Vagina (tissue), 2 donors: ENCODE measurements around the gene TMPRSS12. TPM values are rescaled to one million over a fixed set of nuclear protein-coding genes. Genes with fewer than 3 reads are reported as not detected.
"Not testable (repeated sequence)": the region's sequence is repeated elsewhere in the genome, so short reads cannot be mapped to it uniquely, and the experiment has no call there.

Experiments used
- DNase-seq, 2 donors: peaks; one replicate each; pipeline ENCODE4 v3.0.0-alpha.2; 2017; ENCODE audit errors: extremely low spot score in 2 of 2
- H3K27ac ChIP-seq: fragments of 200-600 bp; sonication (generic); one replicate; pipeline ENCODE4 v1.5.1; 2019
- H3K27me3 ChIP-seq: fragments of 200-600 bp; sonication (generic); one replicate; pipeline ENCODE4 v1.5.1; 2019
- H3K36me3 ChIP-seq, 2 donors: fragments of 200-600 bp; sonication (generic); one replicate each; pipeline ENCODE4 v1.5.1; 2017 to 2019
- H3K4me1 ChIP-seq: fragments of 200-600 bp; sonication (generic); one replicate; pipeline ENCODE4 v1.5.1; 2019
- H3K4me3 ChIP-seq, 2 donors: fragments of 200-600 bp; sonication (generic); 1 replicate in 1 of 2; 2 replicates in 1 of 2; pipeline ENCODE4 v1.5.1; 2016 to 2019
- H3K9me3 ChIP-seq: fragments of 200-600 bp; sonication (generic); one replicate; pipeline ENCODE4 v1.5.1; 2019
- CTCF ChIP-seq, 3 experiments: fragments of 450-650 bp in 2 of 3; fragments of 200-600 bp in 1 of 3; sonication (generic) in 1 of 3; IDR thresholded peaks; one replicate each; pipeline ENCODE4 v1.5.1; 2017 to 2019; ENCODE audit warnings: antibody characterized with exemption in 3 of 3, mild to moderate bottlenecking in 2 of 3, moderate library complexity in 2 of 3
- POLR2A ChIP-seq, 2 donors: fragments of 450-650 bp; IDR thresholded peaks; one replicate each; pipeline ENCODE4 v1.6.1; 2017; ENCODE audit warnings: antibody characterized with exemption in 2 of 2, mild to moderate bottlenecking in 2 of 2, moderate library complexity in 2 of 2
- POLR2AphosphoS5 ChIP-seq, 2 donors: sonication (generic); formaldehyde crosslinking; IDR thresholded peaks; one replicate each; pipeline ENCODE4 v1.9.0; 2017; ENCODE audit warnings: antibody characterized with exemption in 2 of 2, mild to moderate bottlenecking in 2 of 2, low read depth in 1 of 2; ENCODE audit not compliant: insufficient read depth in 1 of 2
- intact Hi-C: fragments of 100-400 bp; cut with DNase I; formaldehyde crosslinking; loops from one replicate; pipeline ENCODE4 v1.15.1; 2023
- total RNA-seq: library from RNA; depleted of rRNA; stranded (reverse); fragments of >200 nt; gene quantifications from one replicate; pipeline ENCODE4 v1.2.3, GENCODE V29; 2016

Gene TMPRSS12
- total RNA-seq, 1 donor from 2014 or later, result not detected

- no peak for DNase-seq
- intact Hi-C loops, result loop anchor here (10.0 kb wide), 1 partner anchor 61 kb away; no protein-coding TSS in a partner anchor
- H3K9me3 ChIP-seq, result no peaks in the 10 kb centered on the region
- peaks cover 33% of the 10 kb centered on the region for H3K4me1 ChIP-seq
- H3K36me3 ChIP-seq, result no peaks in the 10 kb centered on the region
- peak overlapping the region; percentile 91 for H3K27ac ChIP-seq
- H3K4me3 ChIP-seq, result peak overlapping the region; percentile 68 to 84
- no peaks in the 10 kb centered on the region for H3K27me3 ChIP-seq
- TF ChIP-seq CTCF (IDR thresholded peaks at IDR 0.05) (no peak), POLR2A (IDR thresholded peaks at IDR 0.05) (no peak), POLR2AphosphoS5 (IDR thresholded peaks at IDR 0.05; ENCODE audit: insufficient read depth in 1 of 2, low read depth in 1 of 2) (no peak)
Observed at GRCh38 chr12:50924131-50924438, 81.4 kb downstream of the TMPRSS12 start.

DNA sequence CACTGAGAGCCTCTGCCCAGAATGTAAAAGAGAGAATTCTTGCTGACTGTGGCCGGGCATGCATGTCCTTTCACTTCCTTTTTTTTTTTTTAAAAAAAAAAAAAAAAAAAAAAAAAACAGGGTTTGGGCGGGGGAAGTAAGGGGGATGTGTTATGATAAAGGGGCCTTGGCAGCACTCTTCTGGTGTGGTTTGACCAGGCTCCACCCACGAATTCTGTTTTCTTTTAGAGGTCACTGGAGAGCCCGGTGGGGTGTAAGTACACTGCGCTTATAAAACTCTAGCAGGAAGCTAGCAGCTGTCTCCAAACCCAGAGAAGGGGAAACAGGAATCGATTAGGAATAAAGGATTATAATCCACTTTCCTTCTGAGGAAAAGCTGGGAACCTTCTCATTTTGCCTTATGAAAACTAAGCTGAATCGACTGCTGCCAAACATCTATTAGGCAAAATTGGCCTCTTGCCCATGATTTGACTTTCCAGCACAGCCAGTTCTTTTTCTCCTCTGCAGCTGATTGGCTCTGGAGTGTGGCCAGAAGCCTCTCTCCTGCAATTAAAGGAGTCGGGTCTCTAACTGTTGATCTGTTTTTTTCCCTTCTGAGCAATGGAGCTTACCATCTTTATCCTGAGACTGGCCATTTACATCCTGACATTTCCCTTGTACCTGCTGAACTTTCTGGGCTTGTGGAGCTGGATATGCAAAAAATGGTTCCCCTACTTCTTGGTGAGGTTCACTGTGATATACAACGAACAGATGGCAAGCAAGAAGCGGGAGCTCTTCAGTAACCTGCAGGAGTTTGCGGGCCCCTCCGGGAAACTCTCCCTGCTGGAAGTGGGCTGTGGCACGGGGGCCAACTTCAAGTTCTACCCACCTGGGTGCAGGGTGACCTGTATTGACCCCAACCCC lies 82.0 kb downstream of the TMPRSS12 start:
- H3K4me3 ChIP-seq, result peak overlapping the region; percentile 68 to 84
- no peaks in the 10 kb centered on the region for H3K9me3 ChIP-seq
- peak overlapping the region; percentile 91 for H3K27ac ChIP-seq
- peaks cover 39% of the 10 kb centered on the region for H3K4me1 ChIP-seq
- intact Hi-C loops, result loop anchor here (10.0 kb wide), 1 partner anchor 60 kb away; no protein-coding TSS in a partner anchor
- H3K27me3 ChIP-seq, result no peaks in the 10 kb centered on the region
- TF ChIP-seq POLR2A (IDR thresholded peaks at IDR 0.05), result peak in 1 of 2 donors; percentile 32
- no peak for TF ChIP-seq CTCF (IDR thresholded peaks at IDR 0.05)
- peak; percentile 47 to 82 for TF ChIP-seq POLR2AphosphoS5 (IDR thresholded peaks at IDR 0.05; ENCODE audit: insufficient read depth in 1 of 2, low read depth in 1 of 2)
- H3K36me3 ChIP-seq, result no peaks in the 10 kb centered on the region
- DNase-seq, result peak in 1 of 2 donors; percentile 94

DNA sequence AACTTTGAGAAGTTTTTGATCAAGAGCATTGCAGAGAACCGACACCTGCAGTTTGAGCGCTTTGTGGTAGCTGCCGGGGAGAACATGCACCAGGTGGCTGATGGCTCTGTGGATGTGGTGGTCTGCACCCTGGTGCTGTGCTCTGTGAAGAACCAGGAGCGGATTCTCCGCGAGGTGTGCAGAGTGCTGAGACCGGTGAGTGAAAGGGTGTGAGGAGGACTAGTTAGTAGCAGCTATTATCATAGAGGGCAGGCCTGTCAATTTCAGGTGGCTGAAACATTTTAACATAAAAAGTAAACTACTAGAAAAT lies 82.6 kb downstream of the TMPRSS12 start:
- DNase-seq, result no peak
- no peaks in the 10 kb centered on the region for H3K9me3 ChIP-seq
- intact Hi-C loops, result loop anchor here (10.0 kb wide), 1 partner anchor 60 kb away; no protein-coding TSS in a partner anchor
- no peaks in the 10 kb centered on the region for H3K27me3 ChIP-seq
- peak overlapping the region; percentile 68 to 84 for H3K4me3 ChIP-seq
- H3K27ac ChIP-seq, result peak overlapping the region; percentile 91
- H3K36me3 ChIP-seq, result peaks cover 0 to 5% of the 10 kb centered on the region in 2 donors
- TF ChIP-seq CTCF (IDR thresholded peaks at IDR 0.05) (no peak), POLR2A (IDR thresholded peaks at IDR 0.05) (no peak), POLR2AphosphoS5 (IDR thresholded peaks at IDR 0.05; ENCODE audit: insufficient read depth in 1 of 2, low read depth in 1 of 2) (no peak)
- peaks cover 45% of the 10 kb centered on the region for H3K4me1 ChIP-seq

DNA sequence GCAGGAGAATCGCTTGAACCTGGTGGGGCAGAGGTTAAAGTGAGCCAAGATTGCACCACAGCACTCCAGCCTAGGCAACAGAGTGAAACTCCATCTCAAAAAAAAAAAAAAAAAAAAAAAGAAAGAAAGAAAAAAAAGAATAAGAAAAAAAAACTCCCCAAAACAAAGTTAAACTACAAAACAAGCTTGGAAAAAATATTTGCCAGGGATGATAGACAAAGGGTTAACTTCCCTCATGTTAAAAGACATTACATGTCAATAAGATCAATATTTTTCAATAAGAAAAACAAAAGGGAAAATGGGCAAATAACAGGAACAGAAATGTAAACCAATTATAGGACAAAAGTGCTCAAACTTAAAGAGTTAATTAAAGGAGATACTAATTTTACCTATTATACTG lies 83.2 kb downstream of the TMPRSS12 start:
- H3K4me3 ChIP-seq, result peak overlapping the region; percentile 68 to 84
- H3K9me3 ChIP-seq, result no peaks in the 10 kb centered on the region
- DNase-seq, result no peak
- H3K36me3 ChIP-seq, result peaks cover 0 to 10% of the 10 kb centered on the region in 2 donors
- H3K27me3 ChIP-seq, result no peaks in the 10 kb centered on the region
- H3K4me1 ChIP-seq, result peaks cover 51% of the 10 kb centered on the region
- TF ChIP-seq CTCF (IDR thresholded peaks at IDR 0.05) (no peak), POLR2AphosphoS5 (IDR thresholded peaks at IDR 0.05; ENCODE audit: insufficient read depth in 1 of 2, low read depth in 1 of 2) (no peak)
- intact Hi-C loops, result loop anchor here (10.0 kb wide), 1 partner anchor 59 kb away; no protein-coding TSS in a partner anchor
- H3K27ac ChIP-seq, result peak overlapping the region; percentile 91

DNA sequence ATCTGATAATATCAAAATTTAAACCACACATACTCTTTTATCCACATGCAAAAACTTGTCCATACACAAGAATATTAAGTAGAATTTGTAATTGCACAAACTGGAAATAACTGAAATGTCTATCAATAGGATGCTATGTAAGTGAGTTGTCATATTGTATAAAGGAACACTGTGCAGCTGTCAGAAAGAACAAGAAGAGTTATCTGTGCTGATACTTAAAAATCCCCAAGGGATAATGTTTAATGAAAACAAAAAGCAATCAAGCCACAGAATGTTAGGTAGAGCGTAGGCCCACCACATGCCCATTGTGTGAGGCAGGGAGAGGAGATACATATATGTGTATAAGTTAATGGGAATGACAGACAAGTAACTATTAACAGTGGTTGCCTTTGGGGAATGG lies 83.7 kb downstream of the TMPRSS12 start:
- H3K27me3 ChIP-seq, result no peaks in the 10 kb centered on the region
- peaks cover 0 to 15% of the 10 kb centered on the region in 2 donors for H3K36me3 ChIP-seq
- intact Hi-C loops, result loop anchor here (10.0 kb wide), 1 partner anchor 58 kb away; no protein-coding TSS in a partner anchor
- no peaks in the 10 kb centered on the region for H3K9me3 ChIP-seq
- TF ChIP-seq CTCF (IDR thresholded peaks at IDR 0.05), result no peak
- no peak for TF ChIP-seq POLR2A (IDR thresholded peaks at IDR 0.05)
- no peak for TF ChIP-seq POLR2AphosphoS5 (IDR thresholded peaks at IDR 0.05; ENCODE audit: insufficient read depth in 1 of 2, low read depth in 1 of 2)
- peak overlapping the region; percentile 68 to 84 for H3K4me3 ChIP-seq
- peaks cover 56% of the 10 kb centered on the region for H3K4me1 ChIP-seq
- peak in 1 of 2 donors; percentile 10 for DNase-seq
- H3K27ac ChIP-seq, result peak overlapping the region; percentile 91

- peaks cover 59% of the 10 kb centered on the region for H3K4me1 ChIP-seq
- H3K9me3 ChIP-seq, H3K27me3 ChIP-seq: not testable (repeated sequence)
- peak overlapping the region; percentile 68 to 84 for H3K4me3 ChIP-seq
- intact Hi-C loops, result loop anchor here (10.0 kb wide), 1 partner anchor 58 kb away; no protein-coding TSS in a partner anchor
- H3K36me3 ChIP-seq, result peaks cover 0 to 20% of the 10 kb centered on the region in 2 donors
- peak overlapping the region; percentile 91 for H3K27ac ChIP-seq
- peak in 1 of 2 donors; percentile 6 for DNase-seq
Observed at GRCh38 chr12:50926932-50927331, 84.2 kb downstream of the TMPRSS12 start.
